Muscle of leg (tissue), 16 donors: ENCODE results near the gene TNFRSF13B. TPM values are rescaled to one million over a fixed set of nuclear protein-coding genes. Genes with fewer than 3 reads are reported as not detected.

Source experiments
- DNase-seq: peaks from one replicate; pipeline ENCODE4 v3.0.0; 2013
- H3K27ac ChIP-seq: one replicate; pipeline ENCODE4 v1.5.1; 2013; ENCODE audit warnings: mild to moderate bottlenecking, low read length, control low read depth
- H3K27me3 ChIP-seq: one replicate; pipeline ENCODE4 v1.6.1; 2013; ENCODE audit warnings: low read length; ENCODE audit not compliant: control insufficient read depth, insufficient read depth
- H3K36me3 ChIP-seq: one replicate; pipeline ENCODE4 v1.6.1; 2013; ENCODE audit warnings: low read length; ENCODE audit not compliant: control insufficient read depth, insufficient read depth
- H3K4me1 ChIP-seq: one replicate; pipeline ENCODE4 v1.6.1; 2013; ENCODE audit warnings: low read length; ENCODE audit not compliant: control insufficient read depth, insufficient read depth
- H3K4me3 ChIP-seq: one replicate; pipeline ENCODE4 v1.5.1; 2013; ENCODE audit warnings: low read length, control low read depth
- H3K9me3 ChIP-seq: replicated peaks from 2 replicates; pipeline ENCODE4 v1.6.1; 2013; ENCODE audit warnings: low read depth, low read length; ENCODE audit not compliant: control insufficient read depth
- WGBS: methylation state at CpG from one replicate; pipeline ENCODE4 v1.1.5; 2013; ENCODE audit warnings: missing lambda C conversion rate; ENCODE audit not compliant: insufficient coverage; 5-methylcytosine and 5-hydroxymethylcytosine counted together
- long read RNA-seq, 11 donors: transcript quantifications; one replicate each; lab custom pipeline, GENCODE V29; 2026
- polyA plus RNA-seq, 8 donors: library from polyadenylated mRNA; unstranded; fragments of 120-200 nt; gene quantifications; one replicate each; pipeline versions ENCODE4 v1.2.1 to v1.2.3, GENCODE V29; 2013; ENCODE audit warnings: inconsistent platforms in 1 of 8, low replicate concordance in 1 of 8; ENCODE audit not compliant: insufficient read length in 8 of 8, insufficient read depth in 1 of 8
- total RNA-seq: library from RNA; stranded (reverse); fragments of 120-200 nt; gene quantifications from one replicate; pipeline ENCODE4 v1.2.4, GENCODE V29; 2013

The TNFRSF13B gene
- not detected for total RNA-seq
- under 1 TPM in 5 of 8 donors, not detected in 3; 0.11 to 0.64 (median 0.25) TPM for polyA plus RNA-seq
- long read RNA-seq, donor 1 = 0 reads
- long read RNA-seq, donor 2 = 0 reads
- long read RNA-seq, donor 3 = 0 reads
- long read RNA-seq, donor 4 = 0 reads
- long read RNA-seq, donor 5 = 0 reads
- long read RNA-seq, donor 6 = 0 reads
- long read RNA-seq, donor 7 = 0 reads
- long read RNA-seq, donor 8 = 0 reads
- long read RNA-seq, donor 9 = 0 reads
- long read RNA-seq, donor 10 = 0 reads
- long read RNA-seq, donor 11 = 0 reads

GRCh38 chr17:16971458-16972338, at the start of gene TNFRSF13B:
TNFRSF13B (minus strand) TSS chr17:16972118; CDS start chr17:16972075, 43 bp downstream.
- no peak within 1 kb of the TSS for H3K4me3 ChIP-seq
- H3K9me3 ChIP-seq = no peaks in the 10 kb centered on the region
- 88% methylated on average over 5 of the region's 17 CpGs for WGBS
- DNase-seq = no peak
- H3K27ac ChIP-seq = no peak within 1 kb of the TSS
- peaks cover 4% of the 10 kb centered on the region for H3K4me1 ChIP-seq
- H3K27me3 ChIP-seq = peaks cover 3% of the 10 kb centered on the region
- no peaks in the 10 kb centered on the region for H3K36me3 ChIP-seq

- Histone ChIP-seq H3K27ac (peak overlapping the region; percentile 13), H3K9me3 (no peaks in the 10 kb centered on the region), H3K4me1 (peaks cover 32% of the 10 kb centered on the region), H3K4me3 (no peak overlapping the region), H3K27me3 (no peaks in the 10 kb centered on the region), H3K36me3 (no peaks in the 10 kb centered on the region)
- WGBS = 73% methylated on average over 10 of the region's 15 CpGs
- DNase-seq = no peak
Measured at GRCh38 chr17:17021194-17021863, 49.4 kb upstream of the TNFRSF13B start.

- WGBS = 93% methylated on average over 7 of the region's 8 CpGs
- no peak overlapping the region for H3K4me3 ChIP-seq
- H3K36me3 ChIP-seq = no peaks in the 10 kb centered on the region
- no peak overlapping the region for H3K27ac ChIP-seq
- H3K9me3 ChIP-seq = no peaks in the 10 kb centered on the region
- peaks cover 29% of the 10 kb centered on the region for H3K4me1 ChIP-seq
- no peak for DNase-seq
- no peaks in the 10 kb centered on the region for H3K27me3 ChIP-seq
Measured at GRCh38 chr17:17020821-17021193, 48.9 kb upstream of the TNFRSF13B start.

GRCh38 chr17:17019891-17020456, 48.1 kb upstream of the TNFRSF13B start:
- H3K4me1 ChIP-seq = peaks cover 21% of the 10 kb centered on the region
- no peak overlapping the region for H3K27ac ChIP-seq
- DNase-seq = no peak
- H3K4me3 ChIP-seq = no peak overlapping the region
- no peaks in the 10 kb centered on the region for H3K9me3 ChIP-seq
- no peaks in the 10 kb centered on the region for H3K36me3 ChIP-seq
- no peaks in the 10 kb centered on the region for H3K27me3 ChIP-seq
- WGBS = 83% methylated on average over 9 of the region's 13 CpGs

- H3K27ac ChIP-seq = no peak overlapping the region
- H3K4me1 ChIP-seq = peaks cover 17% of the 10 kb centered on the region
- H3K9me3 ChIP-seq = no peaks in the 10 kb centered on the region
- H3K4me3 ChIP-seq = no peak overlapping the region
- H3K27me3 ChIP-seq = no peaks in the 10 kb centered on the region
- DNase-seq = no peak
- H3K36me3 ChIP-seq = no peaks in the 10 kb centered on the region
- no CpG with 5 or more reads among the region's 5 CpGs for WGBS
Measured at GRCh38 chr17:17019430-17019762, 47.5 kb upstream of the TNFRSF13B start.

- Histone ChIP-seq H3K36me3 (no peaks in the 10 kb centered on the region), H3K27ac (no peak overlapping the region), H3K27me3 (no peaks in the 10 kb centered on the region), H3K4me1 (peaks cover 17% of the 10 kb centered on the region), H3K9me3 (no peaks in the 10 kb centered on the region), H3K4me3 (no peak overlapping the region)
- 85% methylated on average over 10 of the region's 10 CpGs for WGBS
- DNase-seq = no peak
Measured at GRCh38 chr17:17018612-17019429, 46.9 kb upstream of the TNFRSF13B start.

GRCh38 chr17:17018021-17018441, 46.1 kb upstream of the TNFRSF13B start:
- H3K27me3 ChIP-seq = no peaks in the 10 kb centered on the region
- H3K36me3 ChIP-seq = no peaks in the 10 kb centered on the region
- 73% methylated on average over 10 of the region's 11 CpGs for WGBS
- H3K27ac ChIP-seq = no peak overlapping the region
- H3K9me3 ChIP-seq = no peaks in the 10 kb centered on the region
- DNase-seq = no peak
- peaks cover 17% of the 10 kb centered on the region for H3K4me1 ChIP-seq
- no peak overlapping the region for H3K4me3 ChIP-seq

- H3K4me1 ChIP-seq = peaks cover 17% of the 10 kb centered on the region
- no peak overlapping the region for H3K4me3 ChIP-seq
- H3K27ac ChIP-seq = no peak overlapping the region
- no peak for DNase-seq
- H3K9me3 ChIP-seq = no peaks in the 10 kb centered on the region
- H3K27me3 ChIP-seq = no peaks in the 10 kb centered on the region
- WGBS = 89% methylated on average over 7 of the region's 8 CpGs
- no peaks in the 10 kb centered on the region for H3K36me3 ChIP-seq
Measured at GRCh38 chr17:17017343-17018014, 45.6 kb upstream of the TNFRSF13B start.
